A549 (cell line): ENCODE measurements around the gene MPP3. TPM values are rescaled to one million over a fixed set of nuclear protein-coding genes. Genes with fewer than 3 reads are reported as not detected.
A peak's percentile ranks its signal among the peaks of the same experiment; 100 is the strongest.

ENCODE experiments used
- ATAC-seq, 2 experiments: fragments of 200-7000 bp in 1 of 2; fragments of >200 bp in 1 of 2; cut with Nextera tagmentation in 1 of 2; cut with Tn5 transposase in 1 of 2; 3 replicates each; pipeline versions ENCODE4 v1.8.0 to v1.9.1; 2018 to 2020; ENCODE audit warnings: mild to moderate bottlenecking in 1 of 2, moderate library complexity in 1 of 2
- CTCF ChIA-PET: fragments of 300-600 bp; sonication (Branson Sonifier 250); formaldehyde crosslinking; extraction: SDS; loops from one replicate; lab custom pipeline; 2021; ENCODE audit warnings: antibody characterized with exemption, inconsistent platforms; lab: Yijun Ruan, JAX
- POLR2A ChIA-PET: fragments of 350-600 bp; formaldehyde crosslinking; extraction: SDS; loops from one replicate; lab custom pipeline; 2021; ENCODE audit warnings: antibody characterized with exemption, inconsistent platforms; lab: Yijun Ruan, JAX
- DNase-seq, 2 experiments: peaks; one replicate each; pipeline versions ENCODE4 v3.0.0 to v3.0.0-alpha.2; 2011 to 2016; ENCODE audit warnings: low read depth in 1 of 2, low spot score in 1 of 2
- FAIRE-seq: peaks from 2 replicates; lab custom pipeline; 2011; peaks lifted over from hg19 to GRCh38; lab: Jason Lieb, UNC
- H3K27ac ChIP-seq, 2 experiments: fragments of >200 bp; sonication (Bioruptor Twin); formaldehyde crosslinking; 3 replicates each; pipeline ENCODE4 v1.5.1; 2016 to 2017
- H3K4me1 ChIP-seq: fragments of >200 bp; sonication (Bioruptor Twin); formaldehyde crosslinking; 3 replicates; pipeline ENCODE4 v1.6.1; 2016
- H3K4me2 ChIP-seq: fragments of >200 bp; sonication (Bioruptor Twin); formaldehyde crosslinking; 3 replicates; pipeline ENCODE4 v1.6.1; 2016
- H3K4me3 ChIP-seq: fragments of >200 bp; sonication (Bioruptor Twin); formaldehyde crosslinking; 3 replicates; pipeline ENCODE4 v1.5.1; 2016
- H3K9me3 ChIP-seq: fragments of >200 bp; sonication (Bioruptor Twin); formaldehyde crosslinking; 3 replicates; pipeline ENCODE4 v1.6.1; 2016
- CBX8 ChIP-seq: fragments of 200-600 bp; sonication (generic); IDR thresholded peaks from 2 replicates; pipeline ENCODE4 v1.6.1; 2016
- CTCF ChIP-seq: fragments of >200 bp; sonication (Bioruptor Twin); formaldehyde crosslinking; IDR thresholded peaks from 3 replicates; pipeline ENCODE4 v1.5.1; 2016
- E2F6 ChIP-seq: IDR thresholded peaks from 2 replicates; pipeline ENCODE4 v1.6.1; 2012; ENCODE audit warnings: low read depth, borderline replicate concordance
- ELK1 ChIP-seq: fragments of 150-350 bp; IDR thresholded peaks from 2 replicates; pipeline ENCODE4 v1.6.1; 2014; ENCODE audit warnings: low read depth, mild to moderate bottlenecking, low read length
- FOSL2 ChIP-seq, 2 experiments: fragments of 450-650 bp in 1 of 2; fragments of >200 bp in 1 of 2; sonication (Bioruptor Twin) in 1 of 2; formaldehyde crosslinking; IDR thresholded peaks; 2 replicates each; pipeline versions ENCODE4 v1.5.0 to v1.6.1; 2016 to 2020; ENCODE audit warnings: mild to moderate bottlenecking in 1 of 2, moderate library complexity in 1 of 2
- FOXS1 ChIP-seq: fragments of 250-450 bp; sonication (Bioruptor Pico); IDR thresholded peaks from 2 replicates; pipeline ENCODE4 v1.5.0; 2020; ENCODE audit warnings: mild to moderate bottlenecking, moderate library complexity
- HOXA7 ChIP-seq: fragments of 250-450 bp; sonication (Bioruptor Pico); IDR thresholded peaks from 2 replicates; pipeline ENCODE4 v1.5.0; 2020; ENCODE audit warnings: mild to moderate bottlenecking, moderate library complexity
- JUN ChIP-seq, 2 experiments: fragments of >200 bp; sonication (Bioruptor Twin); formaldehyde crosslinking; IDR thresholded peaks; 2 replicates in 1 of 2; 3 replicates in 1 of 2; pipeline ENCODE4 v1.6.1; 2016 to 2017
- KDM1A ChIP-seq: fragments of 200-600 bp; sonication (generic); IDR thresholded peaks from 2 replicates; pipeline ENCODE4 v1.6.1; 2016; ENCODE audit warnings: low read depth, mild to moderate bottlenecking
- MAFK ChIP-seq: fragments of 450-650 bp; IDR thresholded peaks from 2 replicates; pipeline ENCODE4 v1.6.1; 2014; ENCODE audit not compliant: partially characterized antibody
- MAX ChIP-seq: IDR thresholded peaks from 2 replicates; pipeline ENCODE4 v1.6.1; 2012
- NFE2L2 ChIP-seq: fragments of 150-350 bp; conservative IDR thresholded peaks from 2 replicates; pipeline ENCODE4 v1.6.1; 2014; ENCODE audit warnings: low read length
- POLR2A ChIP-seq: IDR thresholded peaks from 2 replicates; pipeline ENCODE4 v1.6.1; 2012; ENCODE audit warnings: mild to moderate bottlenecking, low read length
- RAD21 ChIP-seq, 2 experiments: fragments of >200 bp in 1 of 2; sonication (Bioruptor Twin) in 1 of 2; formaldehyde crosslinking in 1 of 2; IDR thresholded peaks in 1 of 2; conservative IDR thresholded peaks in 1 of 2; 2 replicates in 1 of 2; 3 replicates in 1 of 2; pipeline ENCODE4 v1.6.1; 2012 to 2018; ENCODE audit warnings: inconsistent platforms in 1 of 2
- SMC3 ChIP-seq: fragments of >200 bp; sonication (Bioruptor Twin); formaldehyde crosslinking; IDR thresholded peaks from 3 replicates; pipeline ENCODE4 v1.6.1; 2018; ENCODE audit warnings: inconsistent platforms
- TFCP2L1 ChIP-seq: fragments of 250-450 bp; sonication (Bioruptor Pico); IDR thresholded peaks from 2 replicates; pipeline ENCODE4 v1.5.0; 2021; ENCODE audit warnings: mild to moderate bottlenecking
- ZFP36 ChIP-seq: fragments of 450-650 bp; IDR thresholded peaks from 2 replicates; pipeline ENCODE4 v1.6.1; 2014; ENCODE audit warnings: borderline replicate concordance; ENCODE audit not compliant: partially characterized antibody
- ZNF302 ChIP-seq: fragments of 250-450 bp; sonication (Bioruptor Pico); IDR thresholded peaks from 2 replicates; pipeline ENCODE4 v1.9.0; 2021; ENCODE audit warnings: inconsistent platforms, mild to moderate bottlenecking, moderate library complexity
- WGBS: methylation state at CpG from one replicate; pipeline ENCODE4 v1.1.6; 2017; ENCODE audit errors: missing lambda C conversion rate; 5-methylcytosine and 5-hydroxymethylcytosine counted together
- polyA plus RNA-seq, 4 experiments: library from polyadenylated mRNA; depleted of rRNA in 3 of 4; stranded (reverse); fragments of >200 nt; fragmentation: RNase III in 1 of 4; extraction: RNeasy Plus Mini Kit Qiagen cat#74134 plus additional on column Dnase treatment in 1 of 4; gene quantifications; 2 replicates in 3 of 4; 3 replicates in 1 of 4; pipeline ENCODE4 v1.2.3, GENCODE V29; 2011 to 2017

The MPP3 gene
- polyA plus RNA-seq, 2 of the 4 experiments (the other 2 are of a cell fraction): 15.5 to 21.4 TPM

- no peak for TF ChIP-seq E2F6
- TF ChIP-seq CBX8: no peak
- no peak for TF ChIP-seq SMC3
- no peak for TF ChIP-seq FOXS1 (CRISPR knock-in tag)
- no peak for TF ChIP-seq MAFK
These were observed 8.3 kb upstream of the MPP3 start (continued) for GRCh38 chr17:43841282-43841681.

GRCh38 chr17:43840814-43841213 is 7.9 kb upstream of the MPP3 start:
- peak; percentile 27 to 58; a peak in 3 of 6 replicates for ATAC-seq
- no peak for FAIRE-seq

GRCh38 chr17:43839670-43840108 is 6.7 kb upstream of the MPP3 start:
- peak overlapping the region; percentile 20 for H3K4me3 ChIP-seq
- no peak for TF ChIP-seq ZFP36
- TF ChIP-seq JUN (IDR thresholded peaks at IDR 0.05): peak in 1 of 2 experiments; percentile 21; a peak in 1 of 5 replicates
- TF ChIP-seq FOSL2 (IDR thresholded peaks at IDR 0.05): no peak
- peak; percentile 20; the same call in 1 of the 2 replicates for TF ChIP-seq FOSL2 (CRISPR knock-in tag; IDR thresholded peaks at IDR 0.05)
- TF ChIP-seq MAFK: peak; percentile 91
- peak; percentile 19; the same call in 1 of the 2 replicates for TF ChIP-seq POLR2A
- peak; percentile 38; the same call in 1 of the 2 replicates for TF ChIP-seq MAX
- peak; percentile 56 for TF ChIP-seq NFE2L2
- TF ChIP-seq TFCP2L1 (CRISPR knock-in tag): 0 out of 2 replicates have a peak, but pooled peaks have one; percentile 25
- no peak for TF ChIP-seq ELK1
- TF ChIP-seq, all 56 proteins: peak for 7
- FAIRE-seq (peak; percentile 78), ATAC-seq (peak; percentile 68 to 70), DNase-seq (peak; percentile 72 to 88)
- peaks cover 37% of the 10 kb centered on the region for H3K4me1 ChIP-seq
- peak overlapping the region; percentile 99 for H3K4me2 ChIP-seq
- WGBS: 3% methylated on average over 7 of the region's 7 CpGs
- no peaks in the 10 kb centered on the region for H3K9me3 ChIP-seq
- H3K27ac ChIP-seq: peak overlapping the region; percentile 80 to 83
- POLR2A ChIA-PET: interaction anchor here (0.9 kb wide), 1 partner anchor 61 kb away, joined by 5 read pairs; the partner anchor contains the start of gene DUSP3
- CTCF ChIA-PET: interaction anchor here (0.5 to 10.8 kb wide), 15 partner anchors 10 to 526 kb away, joined by 3 to 168 read pairs (median 3); partner anchors contain the start of genes DHX8, HDAC5, MPP2 and MPP3

More at GRCh38 chr17:43840814-43841213, 7.9 kb upstream of the MPP3 start:
- CTCF ChIA-PET: interaction anchor here (0.6 to 10.8 kb wide), 18 partner anchors 8 to 559 kb away, joined by 3 to 168 read pairs (median 4); partner anchors contain the start of genes CFAP97D1, DHX8, MPP2 and MPP3
- POLR2A ChIA-PET: interaction anchor here (2.7 kb wide), 1 partner anchor 62 kb away, joined by 9 read pairs; the partner anchor contains the start of gene DUSP3
- TF ChIP-seq HOXA7 (CRISPR knock-in tag) (no peak), SMC3 (0 out of 3 replicates have a peak, but pooled peaks have one; percentile 25), POLR2A (no peak), RAD21 (conservative IDR thresholded peaks at IDR 0.05 in 1 of 2, IDR thresholded peaks at IDR 0.05 in 1 of 2) (peak; percentile 6 to 45; a peak in 3 of 5 replicates), E2F6 (no peak), CTCF (peak; percentile 38; the same call in 2 of the 3 replicates), ZNF302 (no peak), KDM1A (no peak), ZFP36 (no peak)
- DNase-seq: peak; percentile 49 to 67
- Histone ChIP-seq H3K27ac (peak overlapping the region; percentile 80 to 83), H3K4me2 (peak overlapping the region; percentile 99), H3K4me3 (peak overlapping the region; percentile 20; the same call in 1 of the 3 replicates), H3K9me3 (no peaks in the 10 kb centered on the region), H3K4me1 (peaks cover 39% of the 10 kb centered on the region)
- WGBS: 47% methylated on average over 4 of the region's 4 CpGs
